Measurements from ENCODE around the gene TBC1D13. TPM values are rescaled to one million over a fixed set of nuclear protein-coding genes. Genes with fewer than 3 reads are reported as not detected.
"Not testable (repeated sequence)": the region's sequence is repeated elsewhere in the genome, so short reads cannot be mapped to it uniquely, and the experiment has no call there.

The TBC1D13 gene
- total RNA-seq, 1 donor from 2014 or later: 9.4 TPM

DNA sequence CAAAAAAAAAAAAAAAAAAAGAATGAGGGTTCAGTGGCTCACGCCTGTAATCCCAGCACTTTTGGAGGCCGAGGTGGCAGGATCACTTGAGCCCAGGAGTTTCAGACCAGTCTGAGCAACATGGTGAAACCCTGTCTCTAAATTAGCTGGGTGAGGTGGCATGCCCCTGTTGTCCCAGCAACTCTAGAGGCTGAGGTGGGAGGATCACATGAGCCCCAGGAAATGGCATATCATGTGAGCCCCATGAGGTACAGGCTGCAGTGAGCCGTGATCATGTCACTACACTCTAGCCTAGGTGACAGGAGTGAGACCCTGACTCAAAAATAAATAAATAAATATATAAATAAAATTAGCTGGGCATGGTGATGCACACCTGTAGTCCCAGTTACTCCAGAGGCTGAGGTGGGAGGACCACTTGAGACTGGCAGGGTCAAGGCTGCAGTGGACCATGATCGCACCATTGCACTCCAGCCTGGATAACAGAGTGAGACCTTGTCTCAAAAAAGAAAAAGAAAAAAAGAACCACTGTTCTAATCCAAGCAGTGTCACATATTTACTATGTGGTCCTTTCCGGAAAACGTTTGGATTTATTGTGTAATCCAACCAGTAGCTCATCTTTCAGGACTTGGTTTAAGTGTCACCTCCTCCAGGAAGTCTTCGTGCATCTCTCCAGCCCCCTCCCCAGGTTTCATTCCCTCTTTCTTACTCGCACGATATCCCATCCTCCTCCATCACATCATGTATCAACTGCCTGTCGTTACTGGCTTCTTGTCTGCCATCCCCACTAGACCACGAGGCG lies 54.8 kb downstream of the TBC1D13 start:
- Histone ChIP-seq H3K9me3 (ENCODE audit: control insufficient read depth in 3 of 3, low read length in 3 of 3) (no peaks in the 10 kb centered on the region), H3K9ac (ENCODE audit: low read depth in 1 of 3, low read length in 3 of 3) (no peak overlapping the region), H3K4me1 (ENCODE audit: control insufficient read depth in 3 of 3, insufficient read depth in 3 of 3, low read length in 3 of 3) (no peaks in the 10 kb centered on the region), H3K36me3 (ENCODE audit: control insufficient read depth in 3 of 3, insufficient read depth in 3 of 3, low read length in 3 of 3) (peaks cover 3 to 23% (median 17%) of the 10 kb centered on the region in 3 donors), H3K4me3 (ENCODE audit: low read length in 3 of 3) (no peak overlapping the region), H3K27me3 (ENCODE audit: control insufficient read depth in 3 of 3, insufficient read depth in 3 of 3, low read length in 3 of 3) (no peaks in the 10 kb centered on the region), H3K27ac (ENCODE audit: low read depth, low read length) (no peak overlapping the region)

DNA sequence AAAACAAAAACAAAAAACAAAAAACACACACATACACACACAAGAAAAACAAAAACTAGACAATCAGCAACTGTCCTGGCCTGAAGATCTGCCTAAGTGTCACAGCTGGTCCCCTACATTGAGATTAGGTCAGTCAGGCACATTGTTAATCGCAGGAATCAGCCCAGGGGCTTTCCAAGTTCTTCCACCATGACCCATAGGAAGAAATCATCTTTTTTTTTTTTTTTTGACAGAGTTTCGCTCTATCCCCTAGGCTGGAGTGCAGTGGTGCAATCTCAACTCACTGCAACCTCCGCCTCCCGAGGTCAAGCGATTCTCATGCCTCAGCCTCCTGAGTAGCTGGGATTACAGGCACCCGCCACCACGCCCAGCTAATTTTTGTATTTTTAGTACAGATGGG lies 56.1 kb downstream of the TBC1D13 start:
- H3K9ac ChIP-seq (ENCODE audit: low read depth in 1 of 3, low read length in 3 of 3); H3K27me3 ChIP-seq (ENCODE audit: control insufficient read depth in 3 of 3, insufficient read depth in 3 of 3, low read length in 3 of 3); H3K4me1 ChIP-seq (ENCODE audit: control insufficient read depth in 3 of 3, insufficient read depth in 3 of 3, low read length in 3 of 3); H3K9me3 ChIP-seq (ENCODE audit: control insufficient read depth in 3 of 3, low read length in 3 of 3); H3K4me3 ChIP-seq (ENCODE audit: low read length in 3 of 3); H3K27ac ChIP-seq (ENCODE audit: low read depth, low read length): not testable (repeated sequence)
- H3K36me3 ChIP-seq (ENCODE audit: control insufficient read depth in 3 of 3, insufficient read depth in 3 of 3, low read length in 3 of 3): peaks cover 0 to 14% (median 10%) of the 10 kb centered on the region in 3 donors

DNA sequence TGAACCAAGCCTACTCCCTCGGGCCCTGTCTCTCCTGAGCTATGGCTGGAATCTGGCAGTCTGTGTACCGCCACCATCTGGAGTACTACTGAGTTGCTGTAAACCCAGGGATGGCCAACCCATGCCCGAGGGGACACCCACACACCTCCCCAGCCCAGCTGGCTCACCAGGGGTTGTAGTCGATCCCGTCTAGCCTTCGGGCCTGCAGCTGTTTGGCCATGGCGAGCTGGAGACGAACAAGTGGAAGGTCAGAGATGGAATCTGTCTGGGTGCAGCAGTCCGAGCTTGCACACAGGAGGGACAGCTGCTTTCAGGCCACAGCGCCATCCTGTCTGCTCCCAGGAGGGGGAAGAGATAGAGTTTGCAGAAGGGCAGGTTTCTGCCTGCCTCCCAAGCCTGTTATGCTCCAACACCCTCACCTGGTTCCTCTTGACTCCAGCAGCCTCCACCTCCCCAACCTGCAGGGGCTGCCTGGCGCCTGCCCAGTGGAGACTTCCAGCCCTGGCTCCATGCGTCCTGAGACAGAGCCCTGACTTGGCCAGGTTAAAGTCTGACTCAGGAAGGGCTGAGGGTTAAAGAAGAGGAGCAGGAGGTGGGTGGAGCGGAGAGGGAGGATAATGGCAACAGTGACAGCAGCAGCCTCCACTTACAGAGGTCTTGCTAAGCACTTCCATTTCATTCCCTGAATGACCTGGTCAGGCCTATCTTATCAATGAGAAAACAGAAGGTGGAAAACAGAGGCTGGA lies 58.3 kb downstream of the TBC1D13 start:
- H3K9me3 ChIP-seq (ENCODE audit: control insufficient read depth in 3 of 3, low read length in 3 of 3): no peaks in the 10 kb centered on the region
- H3K9ac ChIP-seq (ENCODE audit: low read depth in 1 of 3, low read length in 3 of 3): no peak overlapping the region
- H3K4me1 ChIP-seq (ENCODE audit: control insufficient read depth in 3 of 3, insufficient read depth in 3 of 3, low read length in 3 of 3): no peaks in the 10 kb centered on the region
- H3K27ac ChIP-seq (ENCODE audit: low read depth, low read length): no peak overlapping the region
- H3K4me3 ChIP-seq (ENCODE audit: low read length in 3 of 3): no peak overlapping the region
- peaks cover 0 to 9% (median 7%) of the 10 kb centered on the region in 3 donors for H3K36me3 ChIP-seq (ENCODE audit: control insufficient read depth in 3 of 3, insufficient read depth in 3 of 3, low read length in 3 of 3)
- no peaks in the 10 kb centered on the region for H3K27me3 ChIP-seq (ENCODE audit: control insufficient read depth in 3 of 3, insufficient read depth in 3 of 3, low read length in 3 of 3)

DNA sequence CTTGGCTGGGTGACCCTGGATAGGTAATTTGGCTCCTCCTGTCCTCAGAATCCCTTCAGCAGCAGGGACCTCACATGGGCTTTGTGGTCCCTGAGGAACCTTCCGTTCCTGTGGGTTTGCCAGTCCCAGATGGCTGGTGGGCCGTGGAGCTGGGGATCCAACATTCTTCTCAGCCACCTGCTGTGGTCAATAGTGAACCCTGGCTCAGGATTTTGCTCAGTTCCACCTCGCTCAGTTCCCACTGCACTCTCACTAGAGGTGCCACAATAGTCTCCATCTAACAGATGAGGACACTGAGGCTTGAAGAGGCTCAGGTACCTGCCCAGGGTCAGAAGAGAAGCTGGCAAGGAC lies 59.6 kb downstream of the TBC1D13 start:
- no peak overlapping the region for H3K4me3 ChIP-seq (ENCODE audit: low read length in 3 of 3)
- H3K4me1 ChIP-seq (ENCODE audit: control insufficient read depth in 3 of 3, insufficient read depth in 3 of 3, low read length in 3 of 3): no peaks in the 10 kb centered on the region
- no peaks in the 10 kb centered on the region for H3K9me3 ChIP-seq (ENCODE audit: control insufficient read depth in 3 of 3, low read length in 3 of 3)
- H3K36me3 ChIP-seq (ENCODE audit: control insufficient read depth in 3 of 3, insufficient read depth in 3 of 3, low read length in 3 of 3): peaks cover 0 to 9% (median 7%) of the 10 kb centered on the region in 3 donors
- H3K27ac ChIP-seq (ENCODE audit: low read depth, low read length): no peak overlapping the region
- no peak overlapping the region for H3K9ac ChIP-seq (ENCODE audit: low read depth in 1 of 3, low read length in 3 of 3)
- H3K27me3 ChIP-seq (ENCODE audit: control insufficient read depth in 3 of 3, insufficient read depth in 3 of 3, low read length in 3 of 3): no peaks in the 10 kb centered on the region

DNA sequence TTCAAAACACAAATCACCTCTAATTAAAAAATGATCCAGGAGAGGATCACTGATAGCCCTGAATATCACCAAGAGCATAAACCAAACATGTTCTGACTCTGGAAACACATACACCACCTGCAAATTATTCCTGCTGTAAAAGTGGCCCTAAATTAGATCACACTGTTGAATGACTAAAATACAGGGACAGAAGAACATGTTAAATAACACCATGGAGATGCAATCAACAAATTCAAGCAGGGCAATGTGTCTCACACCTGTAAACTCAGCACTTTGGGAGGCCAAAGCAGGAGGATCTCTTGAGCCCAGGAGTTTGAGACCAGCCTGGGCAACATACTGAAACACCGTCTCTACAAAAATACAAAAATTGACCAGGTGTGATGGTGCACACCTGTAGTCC lies 60.8 kb downstream of the TBC1D13 start:
- Histone ChIP-seq H3K9ac (ENCODE audit: low read depth in 1 of 3, low read length in 3 of 3) (no peak overlapping the region), H3K4me1 (ENCODE audit: control insufficient read depth in 3 of 3, insufficient read depth in 3 of 3, low read length in 3 of 3) (no peaks in the 10 kb centered on the region), H3K27me3 (ENCODE audit: control insufficient read depth in 3 of 3, insufficient read depth in 3 of 3, low read length in 3 of 3) (no peaks in the 10 kb centered on the region), H3K27ac (ENCODE audit: low read depth, low read length) (no peak overlapping the region), H3K4me3 (ENCODE audit: low read length in 3 of 3) (no peak overlapping the region), H3K36me3 (ENCODE audit: control insufficient read depth in 3 of 3, insufficient read depth in 3 of 3, low read length in 3 of 3) (peaks cover 0 to 2% (median 0%) of the 10 kb centered on the region in 3 donors), H3K9me3 (ENCODE audit: control insufficient read depth in 3 of 3, low read length in 3 of 3) (no peaks in the 10 kb centered on the region)

DNA sequence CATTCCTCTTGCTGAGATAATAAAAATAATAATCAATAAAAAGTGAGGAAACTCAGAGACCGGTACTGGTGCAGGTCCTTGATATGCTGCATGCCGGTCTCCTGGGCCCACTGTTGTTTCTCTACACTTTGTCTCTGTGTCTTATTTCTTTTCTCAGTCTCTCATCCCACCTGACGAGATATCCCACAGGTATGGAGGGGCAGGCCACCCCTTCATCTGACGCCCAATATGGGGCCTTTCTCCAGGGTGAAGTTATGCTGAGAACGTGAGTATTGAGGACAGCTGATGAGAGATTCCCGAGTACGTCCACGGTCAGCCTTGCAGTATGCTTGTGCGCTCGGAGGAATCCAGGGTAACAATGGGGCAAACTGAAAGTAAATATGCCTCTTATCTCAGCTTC lies 64.0 kb downstream of the TBC1D13 start:
- H3K27me3 ChIP-seq (ENCODE audit: control insufficient read depth in 3 of 3, insufficient read depth in 3 of 3, low read length in 3 of 3); H3K9me3 ChIP-seq (ENCODE audit: control insufficient read depth in 3 of 3, low read length in 3 of 3); H3K4me3 ChIP-seq (ENCODE audit: low read length in 3 of 3); H3K9ac ChIP-seq (ENCODE audit: low read depth in 1 of 3, low read length in 3 of 3); H3K4me1 ChIP-seq (ENCODE audit: control insufficient read depth in 3 of 3, insufficient read depth in 3 of 3, low read length in 3 of 3); H3K36me3 ChIP-seq (ENCODE audit: control insufficient read depth in 3 of 3, insufficient read depth in 3 of 3, low read length in 3 of 3); H3K27ac ChIP-seq (ENCODE audit: low read depth, low read length): not testable (repeated sequence)

DNA sequence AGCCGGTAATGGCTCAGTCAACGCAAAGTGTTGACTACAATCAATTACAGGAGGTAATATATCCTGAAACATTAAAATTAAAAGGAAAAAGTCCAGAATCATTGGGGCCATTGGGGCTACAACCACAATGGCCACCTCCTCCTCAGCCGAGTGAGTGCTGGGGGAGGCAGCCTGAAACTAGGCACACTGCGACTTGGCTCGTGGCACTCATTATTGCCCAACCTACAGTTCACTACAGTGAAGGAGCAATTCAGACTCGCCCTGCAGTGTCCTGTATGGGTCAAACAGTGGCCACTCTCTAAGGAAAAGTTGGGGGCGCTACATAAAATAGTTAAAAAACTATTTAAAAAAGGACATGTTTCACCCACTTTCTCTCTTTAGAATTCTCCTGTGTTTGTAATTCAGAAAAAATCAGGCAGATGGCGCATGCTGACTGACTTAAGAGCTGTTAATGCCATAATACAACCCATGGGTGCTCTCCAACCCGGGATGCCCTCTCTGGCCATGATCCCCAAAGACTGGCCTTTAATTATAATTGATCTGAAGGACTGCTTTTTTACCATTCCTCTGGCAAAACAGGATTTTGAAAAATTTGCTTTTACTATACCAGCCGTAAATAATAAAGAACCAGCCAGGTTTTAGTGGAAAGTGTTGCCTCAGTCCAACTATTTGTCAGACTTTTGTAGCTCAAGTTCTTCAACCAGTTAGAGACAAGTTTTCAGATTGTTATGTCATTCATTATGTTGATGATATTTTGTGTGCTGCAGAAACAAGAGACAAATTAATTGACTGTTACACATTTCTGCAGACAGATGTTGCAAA lies 64.9 kb downstream of the TBC1D13 start:
- H3K36me3 ChIP-seq (ENCODE audit: control insufficient read depth in 3 of 3, insufficient read depth in 3 of 3, low read length in 3 of 3); H3K4me1 ChIP-seq (ENCODE audit: control insufficient read depth in 3 of 3, insufficient read depth in 3 of 3, low read length in 3 of 3); H3K27ac ChIP-seq (ENCODE audit: low read depth, low read length); H3K4me3 ChIP-seq (ENCODE audit: low read length in 3 of 3); H3K27me3 ChIP-seq (ENCODE audit: control insufficient read depth in 3 of 3, insufficient read depth in 3 of 3, low read length in 3 of 3); H3K9ac ChIP-seq (ENCODE audit: low read depth in 1 of 3, low read length in 3 of 3); H3K9me3 ChIP-seq (ENCODE audit: control insufficient read depth in 3 of 3, low read length in 3 of 3): not testable (repeated sequence)

DNA sequence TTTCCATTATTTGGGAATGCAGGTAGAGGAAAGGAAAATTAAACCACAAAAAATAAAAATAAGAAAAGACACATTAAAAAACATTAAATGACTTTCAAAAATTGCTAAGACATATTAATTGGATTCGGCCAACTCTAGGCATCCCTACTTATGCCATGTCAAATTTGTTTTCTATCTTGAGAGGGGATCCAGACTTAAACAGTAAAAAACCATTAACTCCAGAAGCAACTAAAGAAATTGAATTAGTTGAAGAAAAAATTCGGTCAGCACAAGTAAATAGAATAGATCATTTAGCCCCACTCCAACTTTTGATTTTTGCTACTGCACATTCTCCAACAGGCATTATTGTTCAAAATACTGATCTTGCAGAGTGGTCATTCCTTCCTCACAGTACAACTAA lies 65.6 kb downstream of the TBC1D13 start:
- H3K27ac ChIP-seq (ENCODE audit: low read depth, low read length); H3K4me1 ChIP-seq (ENCODE audit: control insufficient read depth in 3 of 3, insufficient read depth in 3 of 3, low read length in 3 of 3); H3K9ac ChIP-seq (ENCODE audit: low read depth in 1 of 3, low read length in 3 of 3); H3K4me3 ChIP-seq (ENCODE audit: low read length in 3 of 3); H3K9me3 ChIP-seq (ENCODE audit: control insufficient read depth in 3 of 3, low read length in 3 of 3); H3K27me3 ChIP-seq (ENCODE audit: control insufficient read depth in 3 of 3, insufficient read depth in 3 of 3, low read length in 3 of 3); H3K36me3 ChIP-seq (ENCODE audit: control insufficient read depth in 3 of 3, insufficient read depth in 3 of 3, low read length in 3 of 3): not testable (repeated sequence)

DNA sequence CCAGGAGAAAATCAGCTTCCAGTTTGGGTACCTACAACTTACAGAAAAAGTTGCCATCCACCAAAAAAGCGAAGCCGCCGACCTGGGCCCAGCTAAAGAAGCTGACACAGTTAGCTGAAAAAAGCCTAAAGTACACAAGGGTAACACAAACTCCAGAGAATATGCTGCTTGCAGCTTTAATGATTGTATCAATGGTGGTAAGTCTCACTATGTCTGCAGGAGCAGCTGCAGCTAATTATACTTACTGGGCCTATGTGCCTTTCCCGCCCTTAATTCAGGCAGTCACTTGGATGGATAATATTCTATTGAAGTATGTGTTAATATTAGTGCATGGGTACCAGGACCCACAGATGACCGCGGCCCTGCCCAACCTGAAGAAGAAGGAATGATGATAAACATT lies 67.4 kb downstream of the TBC1D13 start:
- H3K36me3 ChIP-seq (ENCODE audit: control insufficient read depth in 3 of 3, insufficient read depth in 3 of 3, low read length in 3 of 3); H3K27ac ChIP-seq (ENCODE audit: low read depth, low read length); H3K9ac ChIP-seq (ENCODE audit: low read depth in 1 of 3, low read length in 3 of 3); H3K27me3 ChIP-seq (ENCODE audit: control insufficient read depth in 3 of 3, insufficient read depth in 3 of 3, low read length in 3 of 3); H3K9me3 ChIP-seq (ENCODE audit: control insufficient read depth in 3 of 3, low read length in 3 of 3); H3K4me3 ChIP-seq (ENCODE audit: low read length in 3 of 3); H3K4me1 ChIP-seq (ENCODE audit: control insufficient read depth in 3 of 3, insufficient read depth in 3 of 3, low read length in 3 of 3): not testable (repeated sequence)

DNA sequence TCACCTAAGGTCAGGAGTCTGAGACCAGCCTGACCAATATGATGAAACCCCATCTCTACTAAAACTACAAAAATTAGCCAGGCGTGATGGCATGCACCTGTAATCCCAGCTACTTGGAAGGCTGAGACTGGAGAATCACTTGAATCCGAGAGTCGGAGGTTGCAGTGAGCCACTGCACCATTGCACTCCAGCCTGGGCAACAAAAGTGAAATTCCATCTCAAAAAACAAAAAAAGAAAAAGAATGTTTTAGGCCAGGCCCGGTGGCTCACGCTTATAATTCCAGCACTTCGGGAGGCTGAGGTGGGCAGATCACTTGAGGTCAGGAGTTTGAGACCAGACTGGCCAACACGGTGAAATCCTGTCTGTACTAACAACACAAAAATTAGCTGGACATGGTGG lies 71.4 kb downstream of the TBC1D13 start:
- H3K36me3 ChIP-seq (ENCODE audit: control insufficient read depth in 3 of 3, insufficient read depth in 3 of 3, low read length in 3 of 3); H3K27me3 ChIP-seq (ENCODE audit: control insufficient read depth in 3 of 3, insufficient read depth in 3 of 3, low read length in 3 of 3); H3K27ac ChIP-seq (ENCODE audit: low read depth, low read length); H3K9ac ChIP-seq (ENCODE audit: low read depth in 1 of 3, low read length in 3 of 3); H3K9me3 ChIP-seq (ENCODE audit: control insufficient read depth in 3 of 3, low read length in 3 of 3); H3K4me3 ChIP-seq (ENCODE audit: low read length in 3 of 3): not testable (repeated sequence)
- peaks cover 21 to 34% (median 24%) of the 10 kb centered on the region in 3 donors for H3K4me1 ChIP-seq (ENCODE audit: control insufficient read depth in 3 of 3, insufficient read depth in 3 of 3, low read length in 3 of 3)
